HFFc6 (cell line): ENCODE results near the gene ZNF74. TPM values are rescaled to one million over a fixed set of nuclear protein-coding genes. Genes with fewer than 3 reads are reported as not detected.
A peak's percentile ranks its signal among the peaks of the same experiment; 100 is the strongest.
"Not testable (repeated sequence)": the region's sequence is repeated elsewhere in the genome, so short reads cannot be mapped to it uniquely, and the experiment has no call there.

Source experiments
- DNase-seq: peaks from one replicate; pipeline ENCODE4 v3.0.0-alpha.2; 2018
- H3K27ac Mint-ChIP-seq: 2 replicates; pipeline ENCODE4 v1.8.0; 2020; ENCODE audit warnings: mild to moderate bottlenecking, mixed read lengths
- H3K27me3 Mint-ChIP-seq: 2 replicates; pipeline ENCODE4 v1.8.0; 2021; ENCODE audit warnings: mild to moderate bottlenecking, moderate library complexity, mixed read lengths; ENCODE audit not compliant: insufficient read depth
- H3K36me3 Mint-ChIP-seq: 2 replicates; pipeline ENCODE4 v1.8.0; 2021; ENCODE audit warnings: low read depth, mixed read lengths
- H3K4me1 Mint-ChIP-seq: 2 replicates; pipeline ENCODE4 v1.8.0; 2020; ENCODE audit warnings: low read depth, mixed read lengths
- H3K4me3 Mint-ChIP-seq: 2 replicates; pipeline ENCODE4 v1.8.0; 2020; ENCODE audit warnings: mild to moderate bottlenecking, moderate library complexity, mixed read lengths
- H3K9me3 Mint-ChIP-seq: 2 replicates; pipeline ENCODE4 v1.8.0; 2020; ENCODE audit warnings: mild to moderate bottlenecking, mixed read lengths
- long read RNA-seq: library from polyadenylated mRNA; unstranded; transcript quantifications from one replicate; pipeline ENCODE4 v2.0.0, GENCODE V29; 2019
- total RNA-seq, 6 experiments: library from RNA; stranded (reverse); fragmentation: NEBNext Ultra II Directional; extraction: Animal tissue kit (Norgen Biotek cat#: 25700); gene quantifications; 2 replicates in 1 of 6; 3 replicates in 5 of 6; pipeline ENCODE4 v1.2.3, GENCODE V29; 2021
- TF ChIP-seq, protein P1 (sequence below): fragments of 200-600 bp; sonication (generic); IDR thresholded peaks from 2 replicates; pipeline ENCODE4 v1.5.0; 2021; ENCODE audit warnings: antibody characterized with exemption, mild to moderate bottlenecking

The ZNF74 gene
- total RNA-seq = 1 to 10 TPM; 5.1 to 8.1 (median 6.2) TPM
- long read RNA-seq, partial matches to known transcripts = 0 of 4 reads
- long read RNA-seq, other reads (novel, unspliced or antisense) = 0 of 4 reads

GRCh38 chr22:20393705-20394476 is at the start of gene ZNF74:
Gene ZNF74, plus strand, starts transcription at chr22:20394151. Its CDS starts 478 bp downstream, at chr22:20394629.
- peaks cover 18% of the 10 kb centered on the region for H3K4me1 Mint-ChIP-seq
- TF ChIP-seq, protein P1, sequence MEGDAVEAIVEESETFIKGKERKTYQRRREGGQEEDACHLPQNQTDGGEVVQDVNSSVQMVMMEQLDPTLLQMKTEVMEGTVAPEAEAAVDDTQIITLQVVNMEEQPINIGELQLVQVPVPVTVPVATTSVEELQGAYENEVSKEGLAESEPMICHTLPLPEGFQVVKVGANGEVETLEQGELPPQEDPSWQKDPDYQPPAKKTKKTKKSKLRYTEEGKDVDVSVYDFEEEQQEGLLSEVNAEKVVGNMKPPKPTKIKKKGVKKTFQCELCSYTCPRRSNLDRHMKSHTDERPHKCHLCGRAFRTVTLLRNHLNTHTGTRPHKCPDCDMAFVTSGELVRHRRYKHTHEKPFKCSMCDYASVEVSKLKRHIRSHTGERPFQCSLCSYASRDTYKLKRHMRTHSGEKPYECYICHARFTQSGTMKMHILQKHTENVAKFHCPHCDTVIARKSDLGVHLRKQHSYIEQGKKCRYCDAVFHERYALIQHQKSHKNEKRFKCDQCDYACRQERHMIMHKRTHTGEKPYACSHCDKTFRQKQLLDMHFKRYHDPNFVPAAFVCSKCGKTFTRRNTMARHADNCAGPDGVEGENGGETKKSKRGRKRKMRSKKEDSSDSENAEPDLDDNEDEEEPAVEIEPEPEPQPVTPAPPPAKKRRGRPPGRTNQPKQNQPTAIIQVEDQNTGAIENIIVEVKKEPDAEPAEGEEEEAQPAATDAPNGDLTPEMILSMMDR = peak; percentile 21
- peaks cover 6% of the 10 kb centered on the region for H3K9me3 Mint-ChIP-seq
- peaks cover 10% of the 10 kb centered on the region for H3K27me3 Mint-ChIP-seq
- peak within 1 kb of the TSS; percentile 85 for H3K27ac Mint-ChIP-seq
- no peaks in the 10 kb centered on the region for H3K36me3 Mint-ChIP-seq
- peak; percentile 82 for DNase-seq
- peak within 1 kb of the TSS; percentile 91 for H3K4me3 Mint-ChIP-seq

DNA sequence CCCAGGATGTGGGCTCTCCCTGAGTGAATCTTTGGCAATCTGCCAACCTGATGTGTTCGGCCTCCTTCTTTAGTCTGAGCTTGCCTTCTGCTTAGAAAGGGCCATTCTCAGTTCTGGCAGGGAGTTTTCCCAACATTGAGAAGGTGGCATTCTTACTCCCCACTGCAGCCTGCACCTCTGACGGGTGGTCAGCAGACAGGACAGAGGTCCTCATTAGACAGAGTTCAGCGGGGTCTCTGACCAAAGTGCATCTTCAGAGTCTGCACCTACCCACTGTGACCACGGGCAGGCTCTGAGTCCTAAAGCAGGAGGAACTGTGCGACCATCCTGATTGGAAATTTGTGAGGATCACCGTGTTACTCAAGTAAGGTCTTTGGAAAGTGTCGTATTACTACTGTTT is 47.4 kb upstream of the ZNF74 start:
- H3K27ac Mint-ChIP-seq, H3K36me3 Mint-ChIP-seq, H3K4me1 Mint-ChIP-seq, H3K27me3 Mint-ChIP-seq, H3K4me3 Mint-ChIP-seq, DNase-seq, H3K9me3 Mint-ChIP-seq: not testable (repeated sequence)

DNA sequence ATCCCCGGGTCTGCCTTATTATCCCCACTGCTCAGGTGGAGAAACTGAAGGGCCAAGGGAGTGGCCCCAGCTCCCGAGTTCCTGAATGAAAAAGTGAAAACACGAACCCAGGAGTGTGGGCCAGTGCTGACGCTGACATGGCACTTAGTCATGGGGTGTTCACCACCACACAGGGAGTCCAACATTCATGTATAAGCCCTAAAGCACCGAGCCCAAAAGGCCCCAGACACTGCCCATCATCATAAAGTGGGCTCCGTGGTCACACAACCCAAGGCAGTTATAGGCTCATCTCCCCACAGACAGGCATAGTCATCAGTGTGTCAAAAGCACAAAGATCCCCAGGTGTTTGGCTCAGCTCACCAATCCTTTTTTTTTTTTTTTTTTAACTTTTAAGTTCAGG is 41.4 kb upstream of the ZNF74 start:
- not testable (repeated sequence) for H3K9me3 Mint-ChIP-seq, H3K4me1 Mint-ChIP-seq, H3K4me3 Mint-ChIP-seq, H3K36me3 Mint-ChIP-seq, DNase-seq, H3K27ac Mint-ChIP-seq
- H3K27me3 Mint-ChIP-seq = peaks cover 13% of the 10 kb centered on the region

- Mint-ChIP-seq H3K9me3 (peaks cover 6% of the 10 kb centered on the region), H3K4me3 (no peak overlapping the region), H3K27ac (no peak overlapping the region), H3K4me1 (0 out of 2 replicates have a peak, but pooled peaks cover 5% of the 10 kb centered on the region), H3K27me3 (peaks cover 9% of the 10 kb centered on the region), H3K36me3 (peaks cover 4% of the 10 kb centered on the region; the same call in 1 of the 2 replicates)
- no peak for DNase-seq
- TF ChIP-seq, protein P1 = no peak
These were observed 39.5 kb upstream of the ZNF74 start for GRCh38 chr22:20354238-20354975.

GRCh38 chr22:20355939-20356636 is 37.9 kb upstream of the ZNF74 start:
- H3K4me3 Mint-ChIP-seq, DNase-seq, H3K27me3 Mint-ChIP-seq, H3K27ac Mint-ChIP-seq, H3K9me3 Mint-ChIP-seq, H3K36me3 Mint-ChIP-seq, H3K4me1 Mint-ChIP-seq: not testable (repeated sequence)

DNA sequence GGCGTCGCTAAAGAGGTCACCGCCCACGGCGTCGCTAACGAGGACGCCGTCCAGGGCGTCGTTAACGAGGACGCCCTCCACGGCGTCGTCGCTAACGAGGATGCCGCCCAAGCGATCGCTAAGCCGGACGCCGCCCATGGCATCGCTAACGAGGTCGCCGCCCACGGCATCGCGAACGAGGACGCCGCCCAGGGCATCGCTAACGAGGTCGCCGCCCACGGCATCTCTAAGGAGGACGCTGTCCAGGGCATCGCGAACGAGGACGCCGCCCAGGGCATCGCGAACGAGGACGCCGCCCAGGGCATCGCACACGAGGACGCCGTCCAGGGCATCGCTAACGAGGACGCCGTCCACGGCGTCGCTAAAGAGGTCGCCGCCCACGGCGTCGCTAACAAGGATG is 37.0 kb upstream of the ZNF74 start:
- not testable (repeated sequence) for H3K27ac Mint-ChIP-seq, H3K27me3 Mint-ChIP-seq, DNase-seq, H3K4me1 Mint-ChIP-seq, H3K4me3 Mint-ChIP-seq, H3K36me3 Mint-ChIP-seq, H3K9me3 Mint-ChIP-seq

- H3K36me3 Mint-ChIP-seq, H3K9me3 Mint-ChIP-seq, H3K27me3 Mint-ChIP-seq, H3K27ac Mint-ChIP-seq, H3K4me3 Mint-ChIP-seq, DNase-seq, H3K4me1 Mint-ChIP-seq: not testable (repeated sequence)
These were observed 36.0 kb upstream of the ZNF74 start for GRCh38 chr22:20357967-20358366.

DNA sequence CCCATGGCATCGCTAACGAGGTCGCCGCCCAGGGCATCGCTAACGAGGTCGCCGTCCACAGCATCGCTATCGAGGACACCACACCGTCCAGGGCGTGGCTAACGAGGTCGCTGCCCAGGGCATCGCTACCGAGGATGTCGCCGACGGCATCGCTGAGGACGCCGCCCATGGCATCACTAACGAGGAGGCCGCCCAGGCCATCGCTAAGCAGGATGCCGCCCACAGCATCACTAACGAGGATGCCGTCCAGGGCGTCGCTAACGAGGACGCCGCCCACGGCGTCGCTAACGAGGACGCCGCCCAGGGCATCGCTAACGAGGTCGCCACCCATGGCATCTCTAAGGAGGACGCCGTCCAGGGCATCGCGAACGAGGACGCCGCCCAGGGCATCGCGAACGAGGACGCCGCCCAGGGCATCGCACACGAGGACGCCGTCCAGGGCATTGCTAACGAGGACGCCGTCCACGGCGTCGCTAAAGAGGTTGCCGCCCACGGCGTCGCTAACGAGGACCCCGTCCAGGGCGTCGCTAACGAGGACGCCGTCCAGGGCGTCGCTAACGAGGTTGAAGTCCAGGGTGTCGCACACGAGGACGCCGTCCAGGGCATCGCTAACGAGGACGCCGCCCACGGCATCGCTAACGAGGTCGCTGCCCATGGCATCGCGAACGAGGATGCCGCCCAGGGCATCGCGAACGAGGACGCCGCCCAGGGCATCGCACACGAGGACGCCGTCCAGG is 35.3 kb upstream of the ZNF74 start:
- not testable (repeated sequence) for H3K27ac Mint-ChIP-seq, H3K4me3 Mint-ChIP-seq, H3K36me3 Mint-ChIP-seq, H3K4me1 Mint-ChIP-seq, DNase-seq, H3K9me3 Mint-ChIP-seq, H3K27me3 Mint-ChIP-seq

GRCh38 chr22:20360261-20360660 is 33.7 kb upstream of the ZNF74 start:
- not testable (repeated sequence) for H3K27me3 Mint-ChIP-seq, H3K27ac Mint-ChIP-seq, H3K36me3 Mint-ChIP-seq, DNase-seq, H3K4me3 Mint-ChIP-seq, H3K9me3 Mint-ChIP-seq
- H3K4me1 Mint-ChIP-seq = peaks cover 17% of the 10 kb centered on the region

DNA sequence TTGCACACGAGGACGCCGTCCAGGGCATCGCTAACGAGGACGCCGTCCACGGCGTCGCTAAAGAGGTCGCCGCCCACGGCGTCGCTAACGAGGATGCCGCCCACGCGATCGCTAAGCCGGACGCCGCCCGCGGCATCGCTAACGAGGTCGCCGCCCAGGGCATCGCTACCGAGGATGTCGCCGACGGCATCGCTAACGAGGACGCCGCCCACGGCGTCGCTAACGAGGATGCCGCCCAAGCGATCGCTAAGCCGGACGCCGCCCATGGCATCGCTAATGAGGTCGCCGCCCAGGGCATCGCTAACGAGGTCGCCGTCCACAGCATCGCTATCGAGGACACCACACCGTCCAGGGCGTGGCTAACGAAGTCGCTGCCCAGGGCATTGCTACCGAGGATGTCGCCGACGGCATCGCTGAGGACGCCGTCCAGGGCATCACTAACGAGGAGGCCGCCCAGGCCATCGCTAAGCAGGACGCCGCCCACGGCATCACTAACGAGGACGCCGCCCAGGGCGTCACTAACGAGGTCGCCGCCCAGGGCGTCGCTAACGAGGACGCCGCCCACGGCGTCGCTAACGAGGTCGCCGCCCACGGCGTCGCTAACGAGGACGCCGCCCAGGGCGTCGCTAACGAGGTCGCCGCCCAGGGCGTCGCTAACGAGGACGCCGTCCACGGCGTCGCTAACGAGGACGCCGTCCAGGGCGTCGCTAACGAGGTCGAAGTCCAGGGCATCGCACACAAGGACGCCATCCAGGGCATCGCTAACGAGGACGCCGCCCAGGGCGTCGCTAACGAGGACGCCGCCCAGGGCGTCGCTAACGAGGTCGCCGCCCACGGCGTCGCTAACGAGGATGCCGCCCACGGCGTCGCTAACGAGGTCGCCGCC is 32.8 kb upstream of the ZNF74 start:
- not testable (repeated sequence) for H3K27me3 Mint-ChIP-seq, DNase-seq, H3K4me3 Mint-ChIP-seq, H3K9me3 Mint-ChIP-seq, H3K27ac Mint-ChIP-seq, H3K36me3 Mint-ChIP-seq
- H3K4me1 Mint-ChIP-seq = peaks cover 20% of the 10 kb centered on the region
